SK-N-MC (cell line): Measurements from ENCODE around the gene P2RX3.

Experiments
- EZH2 ChIP-seq: fragments of 200-600 bp; sonication (generic); IDR thresholded peaks from one replicate; pipeline ENCODE4 v1.6.1; 2017; ENCODE audit warnings: antibody characterized with exemption
- POLR2AphosphoS5 ChIP-seq: IDR thresholded peaks from 2 replicates; pipeline ENCODE4 v1.6.1; 2012; ENCODE audit warnings: mild to moderate bottlenecking, low read depth, low read length, borderline replicate concordance

- TF ChIP-seq EZH2 (no peak), POLR2AphosphoS5 (no peak)
Measured at GRCh38 chr11:57378186-57378585, 40.0 kb downstream of the P2RX3 start.
